Dendritic cell treated with granulocyte-macrophage colony-stimulating factor and Interleukin-4, amounts not matched to agents 40 ng/mL and 50 ng/mL, for 4 days (primary cell): ENCODE results near the gene ADGRG7.
"Not testable (repeated sequence)": the region's sequence is repeated elsewhere in the genome, so short reads cannot be mapped to it uniquely, and the experiment has no call there.

Source experiments
- H3K27ac Mint-ChIP-seq: one replicate; pipeline ENCODE4 v1.8.0; 2022; ENCODE audit warnings: mild to moderate bottlenecking, mixed read lengths
- H3K27me3 Mint-ChIP-seq: one replicate; pipeline ENCODE4 v1.8.0; 2022; ENCODE audit warnings: mild to moderate bottlenecking, mixed read lengths
- H3K36me3 Mint-ChIP-seq: one replicate; pipeline ENCODE4 v1.8.0; 2022; ENCODE audit warnings: low read depth, mixed read lengths
- H3K4me1 Mint-ChIP-seq: one replicate; pipeline ENCODE4 v1.8.0; 2022; ENCODE audit warnings: low read depth, mixed read lengths
- H3K4me3 Mint-ChIP-seq: one replicate; pipeline ENCODE4 v1.8.0; 2022; ENCODE audit warnings: mild to moderate bottlenecking, moderate library complexity, mixed read lengths
- H3K9me3 Mint-ChIP-seq: one replicate; pipeline ENCODE4 v1.8.0; 2022; ENCODE audit warnings: mixed read lengths
- intact Hi-C: fragments of 100-400 bp; cut with micrococcal nuclease; formaldehyde crosslinking; loops from one replicate; pipeline ENCODE4 v1.15.0; 2022

ADGRG7 gene

GRCh38 chr3:100582157-100582556, 27.2 kb upstream of the ADGRG7 start:
- H3K27me3 Mint-ChIP-seq, H3K4me3 Mint-ChIP-seq, H3K36me3 Mint-ChIP-seq, H3K27ac Mint-ChIP-seq, intact Hi-C loops, H3K9me3 Mint-ChIP-seq, H3K4me1 Mint-ChIP-seq: not testable (repeated sequence)

- no peaks in the 10 kb centered on the region for H3K36me3 Mint-ChIP-seq
- H3K27ac Mint-ChIP-seq, result no peak overlapping the region
- no peaks in the 10 kb centered on the region for H3K9me3 Mint-ChIP-seq
- H3K4me1 Mint-ChIP-seq, result no peaks in the 10 kb centered on the region
- H3K27me3 Mint-ChIP-seq, result no peaks in the 10 kb centered on the region
- intact Hi-C loops, result no loop called here
- no peak overlapping the region for H3K4me3 Mint-ChIP-seq
Measured at GRCh38 chr3:100584101-100584660, 25.2 kb upstream of the ADGRG7 start.

GRCh38 chr3:100586832-100587231, 22.6 kb upstream of the ADGRG7 start:
- no peak overlapping the region for H3K4me3 Mint-ChIP-seq
- H3K27ac Mint-ChIP-seq, result no peak overlapping the region
- intact Hi-C loops, result no loop called here
- H3K4me1 Mint-ChIP-seq, result no peaks in the 10 kb centered on the region
- H3K36me3 Mint-ChIP-seq, result no peaks in the 10 kb centered on the region
- H3K27me3 Mint-ChIP-seq, result no peaks in the 10 kb centered on the region
- no peaks in the 10 kb centered on the region for H3K9me3 Mint-ChIP-seq

GRCh38 chr3:100588251-100588650, 21.1 kb upstream of the ADGRG7 start:
- Mint-ChIP-seq H3K27ac (no peak overlapping the region), H3K36me3 (no peaks in the 10 kb centered on the region), H3K4me1 (no peaks in the 10 kb centered on the region), H3K9me3 (no peaks in the 10 kb centered on the region), H3K4me3 (no peak overlapping the region), H3K27me3 (no peaks in the 10 kb centered on the region)
- intact Hi-C loops, result no loop called here

- Mint-ChIP-seq H3K4me1 (no peaks in the 10 kb centered on the region), H3K36me3 (no peaks in the 10 kb centered on the region), H3K27ac (no peak overlapping the region), H3K4me3 (peak overlapping the region; percentile 22), H3K9me3 (no peaks in the 10 kb centered on the region), H3K27me3 (no peaks in the 10 kb centered on the region)
- intact Hi-C loops, result loop anchor here (1.0 to 5.0 kb wide), 3 partner anchors 127 to 758 kb away; no protein-coding TSS in a partner anchor
Measured at GRCh38 chr3:100590114-100590839, 19.1 kb upstream of the ADGRG7 start.

- intact Hi-C loops, result loop anchor here (1.0 to 5.0 kb wide), 3 partner anchors 127 to 758 kb away; no protein-coding TSS in a partner anchor
- H3K27ac Mint-ChIP-seq, result no peak overlapping the region
- H3K9me3 Mint-ChIP-seq, result no peaks in the 10 kb centered on the region
- no peaks in the 10 kb centered on the region for H3K36me3 Mint-ChIP-seq
- no peak overlapping the region for H3K4me3 Mint-ChIP-seq
- no peaks in the 10 kb centered on the region for H3K27me3 Mint-ChIP-seq
- no peaks in the 10 kb centered on the region for H3K4me1 Mint-ChIP-seq
Measured at GRCh38 chr3:100590840-100591147, 18.6 kb upstream of the ADGRG7 start.

- H3K4me1 Mint-ChIP-seq, result no peaks in the 10 kb centered on the region
- H3K9me3 Mint-ChIP-seq, result no peaks in the 10 kb centered on the region
- H3K27ac Mint-ChIP-seq, result no peak overlapping the region
- intact Hi-C loops, result loop anchor here (5.0 kb wide), 1 partner anchor 759 kb away; no protein-coding TSS in a partner anchor
- no peaks in the 10 kb centered on the region for H3K27me3 Mint-ChIP-seq
- H3K36me3 Mint-ChIP-seq, result no peaks in the 10 kb centered on the region
- H3K4me3 Mint-ChIP-seq, result no peak overlapping the region
Measured at GRCh38 chr3:100591411-100591810, 18.0 kb upstream of the ADGRG7 start.

- Mint-ChIP-seq H3K9me3 (peaks cover 14% of the 10 kb centered on the region), H3K27ac (no peak overlapping the region), H3K4me1 (peaks cover 21% of the 10 kb centered on the region), H3K4me3 (no peak overlapping the region), H3K27me3 (no peaks in the 10 kb centered on the region), H3K36me3 (no peaks in the 10 kb centered on the region)
- intact Hi-C loops, result no loop called here
Measured at GRCh38 chr3:100600181-100601042, 9.0 kb upstream of the ADGRG7 start.

GRCh38 chr3:100602506-100603444, 6.6 kb upstream of the ADGRG7 start:
- intact Hi-C loops, result no loop called here
- Mint-ChIP-seq H3K9me3 (peaks cover 14% of the 10 kb centered on the region), H3K27ac (peak overlapping the region; percentile 73), H3K27me3 (no peaks in the 10 kb centered on the region), H3K36me3 (no peaks in the 10 kb centered on the region), H3K4me1 (peaks cover 21% of the 10 kb centered on the region), H3K4me3 (peak overlapping the region; percentile 71)

GRCh38 chr3:100603469-100603868, 5.9 kb upstream of the ADGRG7 start:
- intact Hi-C loops, result no loop called here
- H3K4me1 Mint-ChIP-seq, result peaks cover 21% of the 10 kb centered on the region
- no peaks in the 10 kb centered on the region for H3K36me3 Mint-ChIP-seq
- H3K4me3 Mint-ChIP-seq, result peak overlapping the region; percentile 71
- peaks cover 14% of the 10 kb centered on the region for H3K9me3 Mint-ChIP-seq
- peak overlapping the region; percentile 73 for H3K27ac Mint-ChIP-seq
- no peaks in the 10 kb centered on the region for H3K27me3 Mint-ChIP-seq

GRCh38 chr3:100605358-100605757, 4.0 kb upstream of the ADGRG7 start:
- Mint-ChIP-seq H3K27me3 (no peaks in the 10 kb centered on the region), H3K27ac (no peak overlapping the region), H3K4me1 (peaks cover 26% of the 10 kb centered on the region), H3K36me3 (no peaks in the 10 kb centered on the region), H3K4me3 (no peak overlapping the region), H3K9me3 (no peaks in the 10 kb centered on the region)
- intact Hi-C loops, result no loop called here

GRCh38 chr3:100606894-100607512, 2.4 kb upstream of the ADGRG7 start:
- Mint-ChIP-seq H3K9me3 (no peaks in the 10 kb centered on the region), H3K27me3 (no peaks in the 10 kb centered on the region), H3K36me3 (no peaks in the 10 kb centered on the region), H3K4me3 (no peak overlapping the region), H3K4me1 (peaks cover 23% of the 10 kb centered on the region), H3K27ac (no peak overlapping the region)
- intact Hi-C loops, result no loop called here

GRCh38 chr3:100609963-100610362, 562 bp downstream of the ADGRG7 start:
- no peaks in the 10 kb centered on the region for H3K9me3 Mint-ChIP-seq
- no peaks in the 10 kb centered on the region for H3K27me3 Mint-ChIP-seq
- H3K27ac Mint-ChIP-seq, result no peak overlapping the region
- intact Hi-C loops, result loop anchor here (1.0 kb wide), 1 partner anchor 14 kb away; no protein-coding TSS in a partner anchor
- no peak overlapping the region for H3K4me3 Mint-ChIP-seq
- peaks cover 5% of the 10 kb centered on the region for H3K4me1 Mint-ChIP-seq
- no peaks in the 10 kb centered on the region for H3K36me3 Mint-ChIP-seq
